Panc1 (cell line): ENCODE results near the gene JADE2.

ENCODE experiments used
- POLR2AphosphoS5 ChIP-seq: IDR thresholded peaks from 2 replicates; pipeline ENCODE4 v1.6.1; 2012; ENCODE audit warnings: mild to moderate bottlenecking, low read depth, low read length, moderate library complexity
- SIN3A ChIP-seq: IDR thresholded peaks from 2 replicates; pipeline ENCODE4 v1.6.1; 2012; ENCODE audit warnings: low read depth, mild to moderate bottlenecking, low read length, moderate library complexity, borderline replicate concordance; ENCODE audit not compliant: insufficient read depth
- TCF7L2 ChIP-seq: IDR thresholded peaks from 2 replicates; pipeline ENCODE4 v1.6.1; 2011; ENCODE audit warnings: mild to moderate bottlenecking, low read depth, low read length, inconsistent platforms
- TF ChIP-seq, protein P1 (sequence below), 2 experiments: IDR thresholded peaks; 2 replicates each; pipeline ENCODE4 v1.6.1; 2011 to 2012; ENCODE audit warnings: low read depth in 2 of 2, control low read depth in 1 of 2, low read length in 1 of 2, mild to moderate bottlenecking in 1 of 2, moderate library complexity in 1 of 2; ENCODE audit not compliant: insufficient read depth in 1 of 2
- TF ChIP-seq, protein P2 (sequence below): fragments of 450-650 bp; IDR thresholded peaks from 2 replicates; pipeline ENCODE4 v1.5.1; 2017; ENCODE audit warnings: mild to moderate bottlenecking

- no peak for TF ChIP-seq POLR2AphosphoS5
- TF ChIP-seq, protein P1, sequence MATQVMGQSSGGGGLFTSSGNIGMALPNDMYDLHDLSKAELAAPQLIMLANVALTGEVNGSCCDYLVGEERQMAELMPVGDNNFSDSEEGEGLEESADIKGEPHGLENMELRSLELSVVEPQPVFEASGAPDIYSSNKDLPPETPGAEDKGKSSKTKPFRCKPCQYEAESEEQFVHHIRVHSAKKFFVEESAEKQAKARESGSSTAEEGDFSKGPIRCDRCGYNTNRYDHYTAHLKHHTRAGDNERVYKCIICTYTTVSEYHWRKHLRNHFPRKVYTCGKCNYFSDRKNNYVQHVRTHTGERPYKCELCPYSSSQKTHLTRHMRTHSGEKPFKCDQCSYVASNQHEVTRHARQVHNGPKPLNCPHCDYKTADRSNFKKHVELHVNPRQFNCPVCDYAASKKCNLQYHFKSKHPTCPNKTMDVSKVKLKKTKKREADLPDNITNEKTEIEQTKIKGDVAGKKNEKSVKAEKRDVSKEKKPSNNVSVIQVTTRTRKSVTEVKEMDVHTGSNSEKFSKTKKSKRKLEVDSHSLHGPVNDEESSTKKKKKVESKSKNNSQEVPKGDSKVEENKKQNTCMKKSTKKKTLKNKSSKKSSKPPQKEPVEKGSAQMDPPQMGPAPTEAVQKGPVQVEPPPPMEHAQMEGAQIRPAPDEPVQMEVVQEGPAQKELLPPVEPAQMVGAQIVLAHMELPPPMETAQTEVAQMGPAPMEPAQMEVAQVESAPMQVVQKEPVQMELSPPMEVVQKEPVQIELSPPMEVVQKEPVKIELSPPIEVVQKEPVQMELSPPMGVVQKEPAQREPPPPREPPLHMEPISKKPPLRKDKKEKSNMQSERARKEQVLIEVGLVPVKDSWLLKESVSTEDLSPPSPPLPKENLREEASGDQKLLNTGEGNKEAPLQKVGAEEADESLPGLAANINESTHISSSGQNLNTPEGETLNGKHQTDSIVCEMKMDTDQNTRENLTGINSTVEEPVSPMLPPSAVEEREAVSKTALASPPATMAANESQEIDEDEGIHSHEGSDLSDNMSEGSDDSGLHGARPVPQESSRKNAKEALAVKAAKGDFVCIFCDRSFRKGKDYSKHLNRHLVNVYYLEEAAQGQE (IDR thresholded peaks at IDR 0.05; ENCODE audit: insufficient read depth in 1 of 2, low read depth in 2 of 2, low read length in 1 of 2): no peak
- TF ChIP-seq, protein P2, sequence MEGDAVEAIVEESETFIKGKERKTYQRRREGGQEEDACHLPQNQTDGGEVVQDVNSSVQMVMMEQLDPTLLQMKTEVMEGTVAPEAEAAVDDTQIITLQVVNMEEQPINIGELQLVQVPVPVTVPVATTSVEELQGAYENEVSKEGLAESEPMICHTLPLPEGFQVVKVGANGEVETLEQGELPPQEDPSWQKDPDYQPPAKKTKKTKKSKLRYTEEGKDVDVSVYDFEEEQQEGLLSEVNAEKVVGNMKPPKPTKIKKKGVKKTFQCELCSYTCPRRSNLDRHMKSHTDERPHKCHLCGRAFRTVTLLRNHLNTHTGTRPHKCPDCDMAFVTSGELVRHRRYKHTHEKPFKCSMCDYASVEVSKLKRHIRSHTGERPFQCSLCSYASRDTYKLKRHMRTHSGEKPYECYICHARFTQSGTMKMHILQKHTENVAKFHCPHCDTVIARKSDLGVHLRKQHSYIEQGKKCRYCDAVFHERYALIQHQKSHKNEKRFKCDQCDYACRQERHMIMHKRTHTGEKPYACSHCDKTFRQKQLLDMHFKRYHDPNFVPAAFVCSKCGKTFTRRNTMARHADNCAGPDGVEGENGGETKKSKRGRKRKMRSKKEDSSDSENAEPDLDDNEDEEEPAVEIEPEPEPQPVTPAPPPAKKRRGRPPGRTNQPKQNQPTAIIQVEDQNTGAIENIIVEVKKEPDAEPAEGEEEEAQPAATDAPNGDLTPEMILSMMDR: no peak
- TF ChIP-seq SIN3A: no peak
- no peak for TF ChIP-seq TCF7L2
These were observed 33.5 kb upstream of the JADE2 start for GRCh38 chr5:134491841-134492442.
